IgD-negative memory B cell (primary cell): Measurements from ENCODE around the gene GPR3. TPM values are rescaled to one million over a fixed set of nuclear protein-coding genes. Genes with fewer than 3 reads are reported as not detected.
"Not testable (repeated sequence)": the region's sequence is repeated elsewhere in the genome, so short reads cannot be mapped to it uniquely, and the experiment has no call there.

Experiments
- H3K27ac Mint-ChIP-seq, 3 donors: one replicate each; pipeline ENCODE4 v1.8.0; 2020 to 2022; ENCODE audit warnings: mild to moderate bottlenecking in 3 of 3, mixed read lengths in 3 of 3, moderate library complexity in 1 of 3
- H3K27me3 Mint-ChIP-seq: one replicate; pipeline ENCODE4 v1.8.0; 2021; ENCODE audit warnings: mixed read lengths
- H3K36me3 Mint-ChIP-seq: one replicate; pipeline ENCODE4 v1.8.0; 2020; ENCODE audit warnings: mild to moderate bottlenecking, mixed read lengths
- H3K4me1 Mint-ChIP-seq, 3 donors: one replicate each; pipeline ENCODE4 v1.8.0; 2020 to 2022; ENCODE audit warnings: mixed read lengths in 3 of 3, mild to moderate bottlenecking in 1 of 3
- H3K4me3 Mint-ChIP-seq, 4 donors: one replicate each; pipeline ENCODE4 v1.8.0; 2020 to 2022; ENCODE audit warnings: mild to moderate bottlenecking in 4 of 4, mixed read lengths in 4 of 4, moderate library complexity in 3 of 4
- H3K9me3 Mint-ChIP-seq, 3 donors: one replicate each; pipeline ENCODE4 v1.8.0; 2020 to 2021; ENCODE audit warnings: mixed read lengths in 3 of 3, mild to moderate bottlenecking in 1 of 3
- polyA plus RNA-seq: library from polyadenylated mRNA; unstranded; fragments of 300-500 nt; fragmentation: Illumina TruSeq; gene quantifications from one replicate; pipeline ENCODE4 v1.2.3, GENCODE V29; 2021

The GPR3 gene
- polyA plus RNA-seq, 1 donor from 2014 or later: 0.16 TPM

DNA sequence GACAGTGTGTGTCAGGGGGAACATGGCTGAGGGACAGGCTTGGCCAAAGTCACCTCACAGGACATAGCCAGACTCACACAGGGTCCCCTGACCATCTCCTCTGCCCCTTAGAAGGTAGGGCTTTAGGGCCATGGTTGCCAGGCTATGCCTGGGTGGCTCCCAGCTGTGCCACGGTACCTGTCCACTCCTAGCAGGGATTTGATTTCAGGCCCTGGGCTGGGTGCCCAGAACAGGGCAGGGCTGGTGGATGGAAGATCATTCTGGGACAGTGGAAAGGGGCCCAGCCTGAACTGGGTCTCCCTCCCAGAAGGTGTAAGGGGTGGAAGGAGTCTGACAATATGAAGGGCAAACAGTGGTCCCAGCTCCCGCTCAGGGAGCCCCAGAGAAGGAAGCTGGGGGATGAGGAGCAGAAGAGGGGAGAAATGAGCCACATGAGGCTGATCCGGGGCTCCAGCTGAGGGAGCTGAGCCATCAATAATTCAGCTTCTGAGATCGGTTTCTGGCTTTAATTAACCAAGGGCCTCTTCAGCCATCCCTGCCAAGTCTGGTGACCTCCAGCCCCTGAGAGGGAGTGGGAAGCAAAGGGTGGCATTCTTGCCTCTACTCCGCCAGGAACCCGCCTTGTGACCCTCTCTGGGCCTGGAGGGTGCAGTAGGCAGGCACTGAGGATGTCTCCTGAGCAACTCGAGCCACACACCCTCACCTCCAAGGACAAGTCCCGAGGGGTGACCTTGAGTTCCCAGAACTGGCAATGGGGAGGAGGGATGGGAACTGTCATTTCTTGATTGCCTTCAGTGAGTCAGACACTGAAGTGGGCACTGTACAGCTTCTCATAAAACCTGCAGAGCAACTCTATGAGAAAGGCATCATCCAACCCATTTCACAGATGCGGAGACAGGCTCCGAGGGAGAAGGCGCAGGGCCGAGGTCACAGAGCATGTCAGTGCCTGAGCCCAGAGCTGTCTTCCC, 11.4 kb upstream of the GPR3 start:
- no peaks in the 10 kb centered on the region for H3K27me3 Mint-ChIP-seq
- H3K4me3 Mint-ChIP-seq: no peak overlapping the region
- H3K36me3 Mint-ChIP-seq: no peaks in the 10 kb centered on the region
- no peak overlapping the region for H3K27ac Mint-ChIP-seq
- peaks cover 5 to 9% (median 6%) of the 10 kb centered on the region in 3 donors for H3K4me1 Mint-ChIP-seq
- no peaks in the 10 kb centered on the region for H3K9me3 Mint-ChIP-seq

DNA sequence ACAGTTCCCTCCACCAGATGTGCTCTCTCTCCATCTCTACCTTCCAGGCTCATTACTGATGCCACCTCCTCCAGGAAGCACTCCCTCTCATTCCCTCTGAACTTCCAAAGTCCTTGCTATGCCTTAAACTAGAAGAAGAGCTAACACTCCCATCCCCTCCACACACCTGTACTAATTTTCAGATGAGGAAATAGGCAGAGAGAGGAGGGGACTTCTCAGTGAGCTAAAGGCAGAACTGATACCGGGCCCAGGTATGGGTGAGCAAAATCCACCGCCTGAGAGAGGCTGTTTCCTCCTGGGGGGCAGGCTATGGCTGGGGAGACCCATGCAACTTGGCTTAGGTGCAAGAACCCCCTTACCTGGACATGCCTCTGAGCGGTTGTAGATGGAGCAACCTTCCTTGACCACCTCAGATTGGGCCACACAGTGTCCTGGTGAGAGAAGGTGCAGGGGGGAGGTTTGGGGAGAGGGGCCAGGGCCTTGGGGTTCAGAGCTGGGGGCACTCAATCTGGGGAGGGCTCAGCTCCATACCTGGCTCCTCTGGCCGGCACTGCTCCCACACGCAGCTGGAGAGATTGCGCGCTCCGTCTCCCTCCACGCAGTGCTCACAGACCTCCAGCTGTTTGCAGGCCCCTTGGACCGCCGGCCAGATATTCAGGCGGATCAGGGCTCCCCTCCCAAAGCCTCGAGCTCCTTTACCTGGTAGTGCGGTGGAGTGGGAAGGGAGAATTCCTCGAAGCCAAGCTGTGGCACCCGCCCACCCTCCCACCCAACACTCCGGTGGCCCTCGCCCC, 10.3 kb upstream of the GPR3 start:
- H3K36me3 Mint-ChIP-seq: no peaks in the 10 kb centered on the region
- no peaks in the 10 kb centered on the region for H3K9me3 Mint-ChIP-seq
- no peak overlapping the region for H3K27ac Mint-ChIP-seq
- no peak overlapping the region for H3K4me3 Mint-ChIP-seq
- no peaks in the 10 kb centered on the region for H3K27me3 Mint-ChIP-seq
- H3K4me1 Mint-ChIP-seq: peaks cover 5 to 11% (median 6%) of the 10 kb centered on the region in 3 donors

DNA sequence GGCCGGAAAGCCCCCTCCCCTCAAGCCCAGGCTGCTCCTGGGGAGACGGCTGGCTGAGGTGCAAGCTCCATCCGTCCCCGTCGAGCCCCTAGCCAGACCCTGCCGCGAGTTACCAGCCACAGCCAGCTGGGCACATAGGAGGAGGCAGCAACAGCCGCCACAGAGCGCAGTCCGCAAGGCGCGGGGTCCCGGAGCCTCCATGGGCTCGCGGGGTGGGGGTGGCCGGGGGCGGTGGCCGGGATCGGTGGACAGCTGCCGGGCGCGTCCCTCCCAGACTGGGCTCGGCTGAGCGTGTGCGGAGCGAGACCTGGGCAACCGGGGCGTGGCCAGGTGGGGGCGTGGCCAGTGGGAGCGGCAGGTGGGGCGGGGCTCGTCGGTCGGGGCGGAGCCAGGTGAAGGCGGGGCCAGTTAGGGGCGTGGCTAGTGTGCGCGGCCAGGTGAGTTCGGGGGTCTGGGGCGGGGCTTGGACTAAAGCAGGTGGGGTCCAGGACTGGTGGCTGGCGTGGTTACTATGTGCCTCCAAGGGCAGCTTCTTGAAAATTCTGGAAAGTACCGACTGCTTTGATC, 9.3 kb upstream of the GPR3 start, which contains the start of gene CD164L2:
TSS of gene CD164L2 (minus strand) at position 295 of the 567 bp plus-strand sequence. CDS start at position 201, 94 bp downstream.
- Mint-ChIP-seq H3K4me3 (no peak within 1 kb of the TSS), H3K36me3 (no peaks in the 10 kb centered on the region), H3K27ac (no peak within 1 kb of the TSS), H3K9me3 (no peaks in the 10 kb centered on the region), H3K27me3 (no peaks in the 10 kb centered on the region), H3K4me1 (peaks cover 5 to 11% (median 6%) of the 10 kb centered on the region in 3 donors)

DNA sequence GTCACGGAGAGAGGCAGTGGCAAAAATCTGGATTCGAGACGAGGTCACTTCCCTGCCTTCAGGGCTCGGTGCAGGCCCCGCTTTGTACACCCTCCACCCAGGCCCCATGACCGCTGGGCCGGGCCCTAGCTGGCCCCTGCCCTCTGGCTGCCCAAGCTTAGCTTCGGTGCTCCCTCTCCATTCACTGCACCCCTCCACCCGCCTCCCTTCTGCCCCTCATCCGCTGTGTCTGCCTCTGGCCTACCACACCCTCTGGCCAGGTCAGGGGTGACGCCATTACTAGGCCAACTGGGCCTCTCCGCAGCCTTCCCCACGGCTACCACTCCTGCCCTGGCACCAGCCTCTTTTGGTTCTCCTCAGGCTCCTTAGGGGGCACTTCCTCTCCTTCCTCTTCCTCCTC, 8.8 kb upstream of the GPR3 start:
- peaks cover 5 to 13% (median 6%) of the 10 kb centered on the region in 3 donors for H3K4me1 Mint-ChIP-seq
- H3K4me3 Mint-ChIP-seq: no peak overlapping the region
- peaks cover 3% of the 10 kb centered on the region for H3K27me3 Mint-ChIP-seq
- H3K36me3 Mint-ChIP-seq: no peaks in the 10 kb centered on the region
- no peaks in the 10 kb centered on the region for H3K9me3 Mint-ChIP-seq
- no peak overlapping the region for H3K27ac Mint-ChIP-seq

DNA sequence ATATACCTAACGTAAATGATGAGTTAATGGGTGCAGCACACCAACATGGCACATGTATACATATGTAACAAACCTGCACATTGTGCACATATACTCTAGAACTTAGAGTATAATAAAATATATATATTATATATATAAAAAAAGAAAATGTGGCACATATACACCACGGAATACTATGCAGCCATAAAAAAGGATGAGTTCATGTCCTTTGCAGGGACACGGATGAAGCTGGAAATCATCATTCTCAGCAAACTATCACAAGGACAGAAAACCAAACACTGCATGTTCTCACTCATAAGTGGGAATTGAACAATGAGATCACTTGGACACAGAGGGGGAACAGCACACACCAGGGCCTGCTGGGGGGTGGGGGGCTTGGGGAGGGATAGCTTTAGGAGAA, 7.6 kb upstream of the GPR3 start:
- not testable (repeated sequence) for H3K36me3 Mint-ChIP-seq, H3K4me3 Mint-ChIP-seq, H3K27ac Mint-ChIP-seq, H3K9me3 Mint-ChIP-seq, H3K27me3 Mint-ChIP-seq
- H3K4me1 Mint-ChIP-seq: peaks cover 5 to 14% (median 6%) of the 10 kb centered on the region in 3 donors

DNA sequence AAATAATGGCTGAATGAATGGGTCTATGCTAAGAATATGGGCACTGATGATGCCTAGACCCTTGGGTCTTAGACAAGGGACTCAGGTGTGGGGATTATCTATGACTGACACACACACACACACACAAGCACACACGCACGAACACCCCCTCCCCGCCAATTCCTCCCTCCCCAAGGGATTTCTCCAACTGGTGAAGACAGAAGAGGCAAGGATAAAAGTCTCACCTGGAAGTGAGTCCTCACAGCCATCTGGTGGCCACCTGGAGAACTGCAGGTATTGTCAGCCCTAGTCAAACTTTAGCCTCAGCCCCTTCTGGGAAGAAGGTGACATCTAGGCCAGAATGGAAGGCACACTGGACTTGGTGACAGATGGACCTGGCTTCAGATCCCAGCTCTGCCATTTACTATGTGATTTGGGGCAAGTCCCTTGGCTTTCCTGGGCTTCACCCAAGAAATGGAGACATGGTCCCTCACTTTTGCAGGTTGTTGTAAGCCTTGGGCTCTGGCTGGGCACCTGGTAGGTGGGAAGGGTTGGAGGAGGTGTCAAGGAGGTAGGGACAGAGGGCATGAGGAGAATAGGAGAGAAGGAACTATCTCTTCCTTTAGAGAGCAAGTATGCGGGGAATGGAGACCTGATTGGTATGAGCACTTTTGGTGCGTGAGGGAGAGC, 4.0 kb upstream of the GPR3 start:
- Mint-ChIP-seq H3K4me3 (no peak overlapping the region), H3K4me1 (peaks cover 4 to 9% (median 9%) of the 10 kb centered on the region in 3 donors), H3K27ac (peak overlapping the region in 1 of 3 donors; percentile 65), H3K36me3 (no peaks in the 10 kb centered on the region), H3K9me3 (no peaks in the 10 kb centered on the region), H3K27me3 (peaks cover 7% of the 10 kb centered on the region)

DNA sequence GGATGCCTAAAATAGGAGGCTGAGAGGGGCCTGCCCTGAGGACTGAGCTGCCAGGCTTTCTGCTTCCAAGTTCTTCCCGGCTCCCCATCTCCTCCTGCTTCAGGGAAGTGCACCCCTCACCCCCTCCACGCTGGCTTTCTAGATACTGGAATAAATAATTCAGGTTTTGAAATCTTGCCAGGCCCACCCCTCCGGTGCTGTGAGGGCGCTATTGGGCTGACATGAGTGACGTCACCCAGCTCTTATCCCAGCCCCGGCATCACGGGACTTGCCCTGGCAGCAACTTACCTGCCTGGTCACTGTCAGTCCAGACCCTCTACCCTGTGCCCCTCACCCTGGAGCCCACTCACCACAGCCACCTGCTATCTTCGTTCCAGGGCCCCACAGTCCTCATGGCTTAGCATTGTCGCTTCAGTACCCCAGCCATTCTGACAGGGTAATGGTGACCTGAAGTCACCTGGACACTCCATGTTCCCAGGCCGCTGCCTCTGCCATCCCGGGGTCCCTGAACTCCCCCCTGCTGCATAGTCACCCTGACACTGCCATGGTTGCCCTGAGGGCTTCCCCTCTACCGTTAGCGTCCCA, 819 bp upstream of the GPR3 start:
- Mint-ChIP-seq H3K4me1 (peaks cover 9 to 15% (median 11%) of the 10 kb centered on the region in 3 donors), H3K27ac (peak overlapping the region in 2 of 3 donors; percentile 3 to 92), H3K27me3 (peaks cover 7% of the 10 kb centered on the region), H3K36me3 (peaks cover 2% of the 10 kb centered on the region), H3K4me3 (peak overlapping the region in 3 of 4 donors; percentile 6 to 89 (median 72)), H3K9me3 (no peaks in the 10 kb centered on the region)

DNA sequence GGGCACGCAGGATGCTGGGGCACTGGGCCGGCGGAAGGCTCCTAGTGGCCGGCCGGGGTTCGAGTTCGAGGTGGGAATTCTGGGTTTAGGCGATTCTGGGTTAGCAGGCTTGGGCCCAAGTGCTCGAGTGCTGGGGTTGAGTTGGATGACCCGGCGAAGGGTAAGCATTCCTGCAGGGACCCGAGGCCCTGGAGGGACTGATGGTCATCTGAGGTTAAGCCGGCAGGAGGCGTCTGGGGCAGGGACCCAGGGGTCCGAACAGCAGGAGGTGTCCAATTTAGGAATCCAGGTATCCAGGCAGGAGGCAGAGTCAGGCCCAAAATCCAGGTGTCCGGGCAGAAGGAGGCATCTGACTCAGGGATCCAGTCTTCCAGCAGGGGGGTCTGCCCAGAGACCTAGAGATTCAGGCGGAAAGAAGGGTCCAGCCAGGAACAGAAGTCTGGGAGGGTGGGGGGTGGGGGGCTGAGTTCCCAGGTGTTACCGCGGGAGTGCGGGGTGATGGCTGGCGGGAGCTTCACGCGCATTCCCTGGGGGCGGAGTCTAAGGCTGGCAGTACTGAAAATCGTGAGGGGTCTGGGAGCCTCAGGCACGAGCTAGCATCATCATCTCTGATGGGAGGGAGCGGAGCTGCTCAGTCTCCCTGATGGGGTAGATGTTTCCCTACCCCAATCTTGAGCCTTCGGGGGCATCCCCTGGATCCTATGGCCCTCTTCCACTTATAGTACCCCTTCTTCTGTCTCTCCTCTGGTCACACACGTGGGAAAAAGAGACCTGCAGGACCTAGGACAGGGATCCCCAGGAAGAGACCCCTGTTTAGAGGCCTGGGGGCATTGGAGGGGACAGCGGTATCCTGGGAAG, 585 bp downstream of the GPR3 start:
- Mint-ChIP-seq H3K4me3 (peak overlapping the region; percentile 29 to 89 (median 80)), H3K36me3 (peaks cover 2% of the 10 kb centered on the region), H3K27ac (peak overlapping the region; percentile 3 to 92 (median 84)), H3K9me3 (no peaks in the 10 kb centered on the region), H3K27me3 (peaks cover 7% of the 10 kb centered on the region), H3K4me1 (peaks cover 9 to 15% (median 11%) of the 10 kb centered on the region in 3 donors)

DNA sequence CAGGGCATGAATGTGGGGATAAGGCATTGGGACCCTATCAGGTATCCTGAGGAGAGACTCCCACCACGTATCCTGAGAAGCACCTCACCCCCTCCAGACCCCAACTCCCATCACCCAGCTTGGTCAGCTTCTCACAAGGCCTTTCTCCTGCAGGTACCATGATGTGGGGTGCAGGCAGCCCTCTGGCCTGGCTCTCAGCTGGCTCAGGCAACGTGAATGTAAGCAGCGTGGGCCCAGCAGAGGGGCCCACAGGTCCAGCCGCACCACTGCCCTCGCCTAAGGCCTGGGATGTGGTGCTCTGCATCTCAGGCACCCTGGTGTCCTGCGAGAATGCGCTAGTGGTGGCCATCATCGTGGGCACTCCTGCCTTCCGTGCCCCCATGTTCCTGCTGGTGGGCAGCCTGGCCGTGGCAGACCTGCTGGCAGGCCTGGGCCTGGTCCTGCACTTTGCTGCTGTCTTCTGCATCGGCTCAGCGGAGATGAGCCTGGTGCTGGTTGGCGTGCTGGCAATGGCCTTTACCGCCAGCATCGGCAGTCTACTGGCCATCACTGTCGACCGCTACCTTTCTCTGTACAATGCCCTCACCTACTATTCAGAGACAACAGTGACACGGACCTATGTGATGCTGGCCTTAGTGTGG, 1.3 kb downstream of the GPR3 start:
- Mint-ChIP-seq H3K9me3 (no peaks in the 10 kb centered on the region), H3K27ac (peak overlapping the region in 2 of 3 donors; percentile 92 to 96), H3K36me3 (peaks cover 2% of the 10 kb centered on the region), H3K27me3 (peaks cover 3% of the 10 kb centered on the region), H3K4me3 (peak overlapping the region; percentile 35 to 87 (median 58)), H3K4me1 (peaks cover 6 to 15% (median 11%) of the 10 kb centered on the region in 3 donors)

DNA sequence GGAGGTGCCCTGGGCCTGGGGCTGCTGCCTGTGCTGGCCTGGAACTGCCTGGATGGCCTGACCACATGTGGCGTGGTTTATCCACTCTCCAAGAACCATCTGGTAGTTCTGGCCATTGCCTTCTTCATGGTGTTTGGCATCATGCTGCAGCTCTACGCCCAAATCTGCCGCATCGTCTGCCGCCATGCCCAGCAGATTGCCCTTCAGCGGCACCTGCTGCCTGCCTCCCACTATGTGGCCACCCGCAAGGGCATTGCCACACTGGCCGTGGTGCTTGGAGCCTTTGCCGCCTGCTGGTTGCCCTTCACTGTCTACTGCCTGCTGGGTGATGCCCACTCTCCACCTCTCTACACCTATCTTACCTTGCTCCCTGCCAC, 1.8 kb downstream of the GPR3 start:
- Mint-ChIP-seq H3K4me1 (peaks cover 6 to 15% (median 11%) of the 10 kb centered on the region in 3 donors), H3K27ac (peak overlapping the region; percentile 28 to 96 (median 73)), H3K4me3 (peak overlapping the region in 3 of 4 donors; percentile 47 to 80 (median 49)), H3K27me3 (peaks cover 3% of the 10 kb centered on the region), H3K36me3 (peaks cover 2% of the 10 kb centered on the region), H3K9me3 (no peaks in the 10 kb centered on the region)

DNA sequence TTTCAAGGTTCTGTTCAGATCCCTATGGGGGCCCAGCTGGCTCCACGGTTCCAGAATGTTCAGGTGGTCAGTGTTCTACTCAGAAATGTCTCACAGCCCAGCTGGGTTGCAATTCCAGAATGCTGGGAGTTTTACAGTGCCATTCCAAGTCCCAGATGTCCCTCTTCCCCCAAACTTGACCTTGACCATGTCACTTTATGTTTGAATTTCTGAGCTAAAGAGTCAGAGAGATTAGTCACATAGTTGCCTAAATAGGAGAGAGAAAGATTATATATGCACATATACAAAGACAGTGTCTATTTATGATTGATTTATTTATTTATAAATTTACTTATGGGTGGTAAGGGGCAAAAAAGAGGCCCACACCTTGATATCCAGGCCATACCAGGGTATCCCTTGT, 2.5 kb downstream of the GPR3 start:
- Mint-ChIP-seq H3K4me1 (peaks cover 6 to 15% (median 11%) of the 10 kb centered on the region in 3 donors), H3K36me3 (peaks cover 2% of the 10 kb centered on the region), H3K9me3 (no peaks in the 10 kb centered on the region), H3K27ac (peak overlapping the region in 2 of 3 donors; percentile 50 to 96), H3K27me3 (peaks cover 3% of the 10 kb centered on the region), H3K4me3 (peak overlapping the region in 1 of 4 donors; percentile 47)

DNA sequence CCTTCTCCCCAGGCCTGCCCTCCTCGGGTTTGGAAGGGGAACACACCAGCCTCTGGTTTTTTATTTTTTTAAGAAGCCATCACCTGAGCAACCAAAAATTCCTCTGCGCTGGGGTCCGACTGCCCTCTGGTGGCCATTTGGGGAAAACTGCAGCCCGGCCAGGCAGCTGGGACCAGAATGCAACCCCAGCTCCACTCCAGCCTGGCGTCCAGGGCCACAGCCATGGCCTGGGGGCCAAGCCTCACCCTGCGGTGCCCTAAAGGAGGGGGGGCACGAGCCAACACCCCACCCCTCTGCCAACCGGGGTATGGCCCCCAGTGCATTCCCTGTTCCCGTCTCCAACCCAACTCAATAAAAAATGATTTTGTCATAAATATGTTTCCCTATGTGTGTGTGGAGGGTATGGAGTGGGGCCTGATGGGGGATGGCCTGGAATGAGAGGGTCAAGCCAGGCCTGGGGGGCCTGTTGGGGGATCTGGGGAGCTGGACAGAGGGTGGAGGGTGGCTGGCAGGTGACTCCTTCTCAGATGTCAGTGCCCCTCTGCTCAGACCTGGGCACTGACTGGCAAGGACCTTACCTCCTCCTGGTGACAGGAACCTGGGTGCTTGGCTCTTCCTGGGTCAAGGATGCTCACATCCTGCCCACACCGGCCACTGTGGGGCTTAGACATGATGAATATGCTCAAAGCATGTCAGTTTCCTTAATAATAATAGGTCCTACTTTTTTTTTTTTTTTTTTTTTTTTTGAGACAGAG, 3.2 kb downstream of the GPR3 start:
- Mint-ChIP-seq H3K27me3 (peaks cover 1% of the 10 kb centered on the region), H3K36me3 (peaks cover 2% of the 10 kb centered on the region), H3K4me1 (peaks cover 6 to 15% (median 11%) of the 10 kb centered on the region in 3 donors), H3K27ac (peak overlapping the region in 2 of 3 donors; percentile 50 to 96), H3K9me3 (no peaks in the 10 kb centered on the region), H3K4me3 (peak overlapping the region in 1 of 4 donors; percentile 47)
